GM10847 (cell line): ENCODE data around the gene UBE2L3.

Experiments used
- POLR2A ChIP-seq: IDR thresholded peaks from 2 replicates; pipeline ENCODE4 v1.6.1; 2011; ENCODE audit not compliant: insufficient read length; ENCODE audit errors: extremely low read depth

UBE2L3 gene

DNA sequence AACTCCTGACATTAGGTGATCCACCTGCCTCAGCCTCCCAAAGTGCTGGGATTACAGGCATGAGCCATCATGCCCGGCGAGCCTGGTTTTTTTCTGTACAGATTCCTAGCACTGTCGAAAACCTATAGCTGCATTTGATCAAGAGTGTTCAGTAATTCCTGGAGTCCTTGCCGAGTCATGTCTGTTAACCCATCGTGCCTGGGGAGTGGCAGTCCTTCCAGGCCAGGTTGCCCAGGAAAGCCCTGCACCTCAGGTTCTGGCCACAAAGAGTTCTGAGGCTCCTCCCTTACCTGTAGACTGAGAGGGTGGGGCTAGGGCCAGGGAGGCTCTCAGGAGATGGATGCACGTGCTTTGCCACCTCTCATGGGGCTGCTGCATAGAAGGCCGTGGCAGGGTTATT is 45.3 kb downstream of the UBE2L3 start:
- no peak for TF ChIP-seq POLR2A

GRCh38 chr22:21613553-21614233 is 46.2 kb downstream of the UBE2L3 start:
- TF ChIP-seq POLR2A = no peak

DNA sequence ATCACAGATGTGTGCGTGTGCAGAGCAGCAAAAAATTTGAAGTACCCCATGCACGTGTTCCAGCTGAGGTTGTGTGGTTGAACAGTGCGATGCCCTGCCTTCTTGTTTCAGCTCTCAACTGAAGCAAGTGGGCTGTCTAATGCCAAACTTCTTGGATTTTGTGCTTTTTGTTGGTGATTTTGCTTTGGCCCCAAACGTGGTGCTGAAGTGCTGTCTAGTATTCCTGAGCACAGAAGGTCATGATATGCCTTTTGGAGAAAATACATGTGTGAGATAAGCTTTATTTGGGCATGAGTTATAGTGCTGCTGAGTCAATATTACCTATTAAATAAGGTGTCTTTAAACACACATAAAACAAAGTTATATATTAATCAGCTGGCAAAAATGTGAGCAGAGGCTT is 48.2 kb downstream of the UBE2L3 start:
- no peak for TF ChIP-seq POLR2A

DNA sequence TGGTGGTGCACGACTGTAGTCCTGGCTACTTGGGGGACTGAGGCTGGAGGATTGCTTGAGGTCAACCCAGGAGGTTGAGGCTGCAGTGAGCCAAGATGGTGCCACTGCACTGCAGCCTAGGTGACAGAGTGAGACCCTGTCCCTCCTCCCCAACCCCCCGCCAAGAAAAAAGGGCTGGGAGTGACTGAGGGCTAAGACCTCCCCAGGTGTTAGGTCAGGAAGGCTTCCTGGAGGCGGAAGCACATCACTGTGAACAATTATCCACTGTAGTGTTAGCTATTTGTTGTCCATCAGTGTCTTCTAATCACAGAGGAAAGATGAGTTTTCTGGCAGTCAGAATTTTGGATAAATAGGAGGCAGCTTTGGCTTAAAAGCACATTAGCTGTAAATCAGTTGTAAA is 53.5 kb downstream of the UBE2L3 start:
- TF ChIP-seq POLR2A = no peak

DNA sequence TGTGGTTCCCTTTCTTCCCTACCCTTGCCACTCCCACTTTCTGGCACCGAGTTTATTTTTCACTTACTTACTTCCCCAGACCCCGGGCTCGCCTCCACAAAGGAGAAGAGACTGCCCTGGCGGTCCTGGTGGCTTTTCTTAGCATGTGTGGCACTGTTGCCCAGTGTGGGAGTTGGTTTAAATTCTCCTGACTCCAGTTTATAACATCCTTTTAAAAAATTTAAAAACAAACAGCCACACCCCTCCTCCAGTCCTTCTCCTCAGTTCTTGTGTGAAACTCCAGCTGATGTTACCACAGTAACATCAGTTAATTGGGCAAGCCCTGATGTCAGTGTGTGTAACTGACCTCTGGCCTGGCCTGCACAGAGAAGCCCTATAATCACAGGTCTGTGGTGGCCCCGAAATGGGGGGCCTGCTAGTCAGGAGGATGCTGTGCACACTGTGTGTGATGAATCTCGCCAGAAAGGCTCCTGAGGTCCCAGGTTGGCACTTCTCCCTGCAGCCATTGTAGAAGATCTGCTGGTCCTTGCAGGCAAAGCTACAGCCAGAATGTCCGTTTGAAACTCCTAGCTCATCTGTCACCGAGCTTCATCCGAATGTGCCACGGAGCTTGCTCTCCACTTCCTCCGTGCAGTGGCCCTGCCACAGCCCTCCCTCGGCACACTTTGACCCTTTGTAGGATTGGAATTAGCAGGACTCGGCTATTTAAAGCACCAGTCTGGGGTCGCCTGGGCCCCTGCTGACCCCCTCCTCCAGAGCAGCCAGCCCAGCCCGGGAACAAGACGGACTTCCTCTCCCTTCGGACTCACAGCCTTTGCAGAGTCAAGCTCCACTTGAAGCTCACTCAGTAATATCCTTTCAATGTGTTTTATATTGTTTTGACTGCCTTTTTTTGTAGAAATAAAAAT is 54.8 kb downstream of the UBE2L3 start:
- no peak for TF ChIP-seq POLR2A

GRCh38 chr22:21622919-21623647 is 55.6 kb downstream of the UBE2L3 start:
- TF ChIP-seq POLR2A = no peak

GRCh38 chr22:21623648-21623970 is 56.1 kb downstream of the UBE2L3 start:
- no peak for TF ChIP-seq POLR2A

DNA sequence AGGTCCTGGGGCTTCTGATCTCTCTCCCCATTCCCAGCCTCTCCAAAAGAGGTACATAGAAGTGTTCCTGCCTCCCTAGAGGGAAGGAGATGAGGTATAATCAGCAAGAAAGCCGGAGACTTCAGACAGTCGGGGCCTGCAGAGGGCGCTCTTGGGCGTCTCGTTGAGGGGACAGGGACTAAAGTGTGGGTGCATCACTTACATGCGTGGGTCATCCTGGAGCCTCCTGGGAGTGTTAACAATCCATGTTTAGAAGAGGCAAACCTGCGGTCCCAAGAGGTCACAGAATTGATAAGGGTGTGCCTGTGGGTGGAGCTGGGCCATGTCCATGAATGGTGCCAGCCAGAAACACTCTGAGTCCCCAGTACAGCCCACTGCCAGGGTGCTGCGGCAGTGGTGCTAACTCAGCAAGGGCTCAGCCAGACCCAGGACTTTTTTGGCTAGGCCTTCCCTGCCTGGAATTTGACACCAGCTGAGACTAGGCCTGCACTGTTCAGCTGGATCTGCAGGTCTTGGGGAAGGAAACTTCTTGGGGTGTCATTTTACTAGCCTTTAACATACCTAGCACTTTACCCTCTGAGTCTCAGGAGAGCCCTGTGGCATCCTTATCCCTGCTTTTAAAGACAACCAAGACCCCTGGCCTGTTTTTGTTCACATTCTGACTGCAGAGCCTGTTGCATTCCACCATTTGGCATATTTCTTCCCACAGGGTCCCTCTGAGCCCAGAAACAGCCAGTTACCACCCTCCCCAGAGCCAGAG is 56.8 kb downstream of the UBE2L3 start:
- TF ChIP-seq POLR2A = no peak

- no peak for TF ChIP-seq POLR2A
Measured at GRCh38 chr22:21624880-21625791, 57.6 kb downstream of the UBE2L3 start.

GRCh38 chr22:21626073-21626734 is 58.7 kb downstream of the UBE2L3 start:
- no peak for TF ChIP-seq POLR2A

DNA sequence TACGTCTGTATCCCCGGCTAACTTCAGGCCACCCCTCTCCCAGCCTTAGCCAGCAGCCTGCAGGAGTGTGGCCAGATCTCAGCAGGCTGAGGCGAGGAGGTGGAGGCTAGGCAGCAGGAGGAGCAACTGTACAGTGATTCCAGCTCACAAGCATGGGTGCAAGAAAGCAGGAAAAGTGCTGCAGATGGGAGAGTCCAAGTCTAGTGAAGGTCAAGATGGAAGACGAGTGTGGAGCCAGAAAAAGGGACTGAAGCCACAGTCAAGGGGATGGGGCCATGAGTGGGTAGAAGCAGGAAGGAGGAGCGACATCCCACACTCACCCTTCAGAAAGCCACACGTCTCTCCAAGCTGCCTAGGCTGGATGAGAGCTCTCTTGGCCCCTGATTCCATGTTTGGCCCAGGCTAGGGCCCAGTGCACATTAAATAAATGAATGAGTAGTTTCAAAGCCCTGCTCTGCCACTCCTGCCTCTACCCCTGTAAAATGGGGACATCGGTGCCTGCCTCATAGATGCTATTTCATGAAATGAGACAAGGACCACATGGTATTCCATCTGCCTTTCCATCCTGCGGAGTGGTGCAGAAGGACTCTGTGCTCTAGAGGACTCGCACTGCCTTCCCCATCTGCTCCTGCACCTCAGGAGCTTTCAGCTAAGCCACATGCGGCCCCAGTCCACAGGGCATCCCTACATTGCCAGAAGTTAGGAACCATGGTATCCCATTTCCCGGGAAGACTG is 59.4 kb downstream of the UBE2L3 start:
- no peak for TF ChIP-seq POLR2A

- no peak for TF ChIP-seq POLR2A
Measured at GRCh38 chr22:21628386-21629254, 61.1 kb downstream of the UBE2L3 start.
